Mesodermal cell (in vitro differentiated cells): ENCODE data around the gene ARHGAP32.
"Not testable (repeated sequence)": the region's sequence is repeated elsewhere in the genome, so short reads cannot be mapped to it uniquely, and the experiment has no call there.

Experiments used
- H3K27ac ChIP-seq: 2 replicates; pipeline ENCODE4 v1.7.0; 2013; ENCODE audit warnings: mild to moderate bottlenecking, low read depth, low read length, moderate library complexity; ENCODE audit not compliant: severe bottlenecking
- H3K36me3 ChIP-seq: 2 replicates; pipeline ENCODE4 v1.7.1; 2013; ENCODE audit warnings: mild to moderate bottlenecking, low read length, moderate library complexity; ENCODE audit not compliant: control insufficient read depth, insufficient read depth
- H3K4me1 ChIP-seq: one replicate; pipeline ENCODE4 v1.7.1; 2013; ENCODE audit warnings: mild to moderate bottlenecking, low read length; ENCODE audit not compliant: insufficient read depth, control insufficient read depth, poor library complexity, severe bottlenecking
- H3K4me3 ChIP-seq: 2 replicates; pipeline ENCODE4 v1.7.0; 2013; ENCODE audit warnings: low read length, control low read depth, mild to moderate bottlenecking; ENCODE audit not compliant: insufficient read depth, poor library complexity, severe bottlenecking; ENCODE audit errors: extremely low read depth
- H3K9me3 ChIP-seq: 2 replicates; pipeline ENCODE4 v1.7.1; 2013; ENCODE audit warnings: mild to moderate bottlenecking, low read length, moderate library complexity; ENCODE audit not compliant: control insufficient read depth
- WGBS, 2 experiments: methylation state at CpG; one replicate each; pipeline ENCODE4 v1.1.5; 2013; ENCODE audit warnings: missing lambda C conversion rate in 2 of 2; ENCODE audit not compliant: insufficient coverage in 2 of 2; 5-methylcytosine and 5-hydroxymethylcytosine counted together

The ARHGAP32 gene

GRCh38 chr11:129148487-129148886 lies 43.6 kb downstream of the ARHGAP32 start:
- peaks cover 3% of the 10 kb centered on the region for H3K4me1 ChIP-seq
- H3K27ac ChIP-seq = no peak overlapping the region
- no peaks in the 10 kb centered on the region for H3K36me3 ChIP-seq
- WGBS, 2 experiments = 48 to 54% methylated on average over 2 of the region's 2 CpGs
- H3K4me3 ChIP-seq = no peak overlapping the region
- H3K9me3 ChIP-seq = peaks cover 13% of the 10 kb centered on the region

GRCh38 chr11:129146191-129146590 lies 45.9 kb downstream of the ARHGAP32 start:
- H3K27ac ChIP-seq = no peak overlapping the region
- no peak overlapping the region for H3K4me3 ChIP-seq
- H3K4me1 ChIP-seq = peaks cover 8% of the 10 kb centered on the region
- H3K9me3 ChIP-seq = peaks cover 5% of the 10 kb centered on the region
- 88% methylated on average over 1 of the region's 2 CpGs; no CpG with 5 or more reads in 1 of the 2 experiments for WGBS, 2 experiments
- no peaks in the 10 kb centered on the region for H3K36me3 ChIP-seq

DNA sequence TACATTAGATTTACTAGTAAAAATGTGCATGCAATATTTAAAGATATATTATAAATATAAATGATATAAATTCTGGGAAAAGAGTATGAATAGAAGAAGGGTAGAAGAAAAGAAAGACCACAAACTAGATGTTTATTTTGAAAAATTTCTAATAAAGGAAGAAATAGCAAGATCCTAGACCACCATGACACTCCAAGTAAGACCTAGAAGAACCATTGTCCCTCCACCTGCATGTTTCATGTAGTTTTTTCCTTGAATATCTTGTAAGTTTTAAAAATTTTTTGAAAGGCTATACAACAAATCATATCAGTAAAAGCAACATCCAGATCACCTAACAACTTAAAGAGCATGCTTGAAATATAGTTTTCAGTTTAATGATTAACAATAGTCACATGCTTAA lies 46.8 kb downstream of the ARHGAP32 start:
- Histone ChIP-seq H3K36me3 (no peaks in the 10 kb centered on the region), H3K4me3 (no peak overlapping the region), H3K27ac (no peak overlapping the region), H3K4me1 (peaks cover 8% of the 10 kb centered on the region), H3K9me3 (no peaks in the 10 kb centered on the region)

- WGBS, 2 experiments = no CpG with 5 or more reads among the region's 2 CpGs
- Histone ChIP-seq H3K4me3 (no peak overlapping the region), H3K9me3 (no peaks in the 10 kb centered on the region), H3K36me3 (no peaks in the 10 kb centered on the region), H3K4me1 (peaks cover 8% of the 10 kb centered on the region), H3K27ac (peak overlapping the region; percentile 96)
Measured at GRCh38 chr11:129144256-129144655, 47.9 kb downstream of the ARHGAP32 start.

GRCh38 chr11:129143335-129143734 lies 48.8 kb downstream of the ARHGAP32 start:
- H3K4me1 ChIP-seq = peaks cover 8% of the 10 kb centered on the region
- WGBS, 2 experiments = 37 to 50% methylated on average over 4 to 5 of the region's 8 CpGs
- no peaks in the 10 kb centered on the region for H3K9me3 ChIP-seq
- H3K4me3 ChIP-seq = no peak overlapping the region
- no peaks in the 10 kb centered on the region for H3K36me3 ChIP-seq
- peak overlapping the region; percentile 96 for H3K27ac ChIP-seq

DNA sequence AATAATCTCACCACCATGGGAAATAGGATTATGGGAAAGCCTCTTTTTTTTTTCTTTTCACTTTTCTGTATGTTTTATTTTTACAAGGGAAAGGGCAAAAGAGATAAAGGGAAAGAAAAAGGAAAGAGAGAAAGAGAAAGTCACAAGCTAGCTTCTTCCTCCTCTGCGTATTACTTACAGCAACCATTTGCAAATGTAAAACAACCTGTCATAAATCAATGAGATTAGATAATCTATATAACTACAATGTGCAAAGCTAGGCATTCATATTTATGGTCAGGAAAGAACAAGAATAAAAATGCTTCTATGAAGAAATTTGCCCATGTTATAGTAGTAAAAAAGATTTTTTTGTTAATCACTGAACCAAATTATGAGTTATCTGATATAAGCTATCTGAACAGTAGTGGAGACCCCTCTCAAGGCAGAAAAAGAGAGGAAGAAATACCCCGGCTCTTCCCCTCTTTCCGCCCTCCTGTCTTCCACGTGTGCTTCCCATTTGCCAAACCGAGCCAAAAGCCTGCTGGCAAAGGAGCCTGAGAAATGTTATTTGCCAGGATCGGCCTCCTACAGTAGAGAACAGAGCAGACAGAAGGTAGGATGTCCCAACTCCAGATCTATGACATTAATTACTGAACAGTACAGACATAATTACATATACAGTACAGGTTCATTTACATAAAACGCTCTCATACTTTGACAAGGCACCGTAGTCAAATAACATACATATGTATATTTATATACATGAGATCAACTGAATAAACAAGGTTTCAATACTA lies 50.2 kb downstream of the ARHGAP32 start:
- WGBS, 2 experiments = 97 to 100% methylated on average over 2 to 5 of the region's 8 CpGs
- Histone ChIP-seq H3K9me3 (no peaks in the 10 kb centered on the region), H3K4me3 (no peak overlapping the region), H3K4me1 (peaks cover 8% of the 10 kb centered on the region), H3K36me3 (no peaks in the 10 kb centered on the region), H3K27ac (no peak overlapping the region)

- Histone ChIP-seq H3K27ac (no peak overlapping the region), H3K9me3 (no peaks in the 10 kb centered on the region), H3K36me3 (no peaks in the 10 kb centered on the region), H3K4me3 (no peak overlapping the region), H3K4me1 (no peaks in the 10 kb centered on the region)
- WGBS, 2 experiments = 100% methylated on average over 1 of the region's 6 CpGs
Measured at GRCh38 chr11:129131316-129131715, 60.8 kb downstream of the ARHGAP32 start.

GRCh38 chr11:129128881-129129620 lies 63.1 kb downstream of the ARHGAP32 start:
- not testable (repeated sequence) for H3K4me3 ChIP-seq, H3K9me3 ChIP-seq, H3K4me1 ChIP-seq, H3K27ac ChIP-seq, H3K36me3 ChIP-seq
- WGBS, 2 experiments = 95 to 96% methylated on average over 12 to 37 of the region's 51 CpGs

GRCh38 chr11:129119036-129119435 lies 73.1 kb downstream of the ARHGAP32 start:
- Histone ChIP-seq H3K4me3 (no peak overlapping the region), H3K27ac (no peak overlapping the region), H3K4me1 (peaks cover 23% of the 10 kb centered on the region), H3K9me3 (no peaks in the 10 kb centered on the region), H3K36me3 (peaks cover 5% of the 10 kb centered on the region)
- WGBS, 2 experiments = 100% methylated on average over 1 of the region's 2 CpGs; no CpG with 5 or more reads in 1 of the 2 experiments

- WGBS, 2 experiments = no CpG with 5 or more reads among the region's 6 CpGs
- Histone ChIP-seq H3K27ac (no peak overlapping the region), H3K4me3 (no peak overlapping the region), H3K36me3 (no peaks in the 10 kb centered on the region), H3K4me1 (peaks cover 23% of the 10 kb centered on the region), H3K9me3 (no peaks in the 10 kb centered on the region)
Measured at GRCh38 chr11:129117595-129118350, 74.4 kb downstream of the ARHGAP32 start.
